ENCODE measurements around the gene CLEC1A. TPM values are rescaled to one million over a fixed set of nuclear protein-coding genes. Genes with fewer than 3 reads are reported as not detected.
"Not testable (repeated sequence)": the region's sequence is repeated elsewhere in the genome, so short reads cannot be mapped to it uniquely, and the experiment has no call there.

CLEC1A gene
- total and polyA plus RNA-seq, 4 experiments from 2014 or later = not detected

DNA sequence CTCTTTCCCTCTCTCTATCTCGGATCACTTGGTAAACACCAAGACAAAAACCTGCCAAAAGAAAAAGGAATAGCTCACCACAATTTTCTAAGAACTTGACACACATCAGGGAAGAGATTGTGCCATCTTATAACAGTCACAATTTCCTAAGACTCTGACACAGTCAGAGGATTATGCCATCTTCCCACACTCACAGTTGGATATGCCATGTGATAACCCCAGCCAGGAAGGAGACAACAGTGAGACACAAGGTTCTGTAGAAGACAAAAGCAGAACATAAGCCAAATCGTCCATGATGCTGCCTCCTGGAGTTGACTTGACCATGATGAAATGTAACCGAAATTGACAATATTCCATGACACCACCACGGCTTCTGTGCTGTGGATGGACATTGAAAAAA is 71.1 kb downstream of the CLEC1A start:
- Histone ChIP-seq H3K27me3 (ENCODE audit: insufficient read depth, low read length) (no peaks in the 10 kb centered on the region), H3K4me3 (ENCODE audit: low read length in 2 of 2) (no peak overlapping the region), H3K4me1 (ENCODE audit: insufficient read depth, low read length) (no peaks in the 10 kb centered on the region), H3K27ac (ENCODE audit: low read depth, low read length) (no peak overlapping the region), H3K9me3 (ENCODE audit: control insufficient read depth in 1 of 2, low read length in 2 of 2) (no peaks in the 10 kb centered on the region), H3K36me3 (ENCODE audit: insufficient read depth, low read length) (no peaks in the 10 kb centered on the region)
- no peak overlapping the region for H3K4me3 Mint-ChIP-seq
- intact Hi-C loops (cut with micrococcal nuclease) = no loop called here
- no peaks in the 10 kb centered on the region for H3K4me1 Mint-ChIP-seq
- ChIA-PET CTCF (ENCODE audit: partially characterized antibody) (no interaction called here), POLR2A (ENCODE audit: partially characterized antibody) (no interaction called here)
- no peak overlapping the region for H3K27ac Mint-ChIP-seq
- no peak for DNase-seq
- no peaks in the 10 kb centered on the region for H3K36me3 Mint-ChIP-seq
- peaks cover 4 to 10% of the 10 kb centered on the region in 2 donors for H3K27me3 Mint-ChIP-seq
- no peaks in the 10 kb centered on the region for H3K9me3 Mint-ChIP-seq

DNA sequence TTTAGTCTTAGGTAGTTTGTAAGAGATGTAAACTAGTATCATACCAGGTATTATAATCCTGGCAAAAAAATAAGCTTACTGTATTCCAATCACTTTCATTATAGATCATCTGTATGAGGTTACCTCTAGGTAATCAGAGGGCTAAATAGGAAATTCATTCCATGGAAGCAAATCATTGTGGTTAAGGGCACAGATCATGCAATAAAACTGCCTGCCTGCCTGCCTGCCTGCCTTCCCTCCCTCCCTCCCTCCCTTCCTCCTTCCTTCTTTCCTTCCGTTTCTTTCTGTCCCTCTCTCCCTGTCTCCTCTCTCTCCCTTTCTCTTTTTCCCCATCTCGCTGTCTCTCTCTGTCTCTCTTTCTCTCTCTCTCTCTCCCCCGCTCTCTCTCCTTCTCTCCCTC is 71.5 kb downstream of the CLEC1A start:
- POLR2A ChIA-PET (ENCODE audit: partially characterized antibody) = no interaction called here
- Histone ChIP-seq H3K9me3 (ENCODE audit: control insufficient read depth in 1 of 2, low read length in 2 of 2) (no peaks in the 10 kb centered on the region), H3K4me3 (ENCODE audit: low read length in 2 of 2) (no peak overlapping the region), H3K27me3 (ENCODE audit: insufficient read depth, low read length) (no peaks in the 10 kb centered on the region), H3K36me3 (ENCODE audit: insufficient read depth, low read length) (no peaks in the 10 kb centered on the region), H3K4me1 (ENCODE audit: insufficient read depth, low read length) (no peaks in the 10 kb centered on the region), H3K27ac (ENCODE audit: low read depth, low read length) (no peak overlapping the region)
- H3K4me1 Mint-ChIP-seq = no peaks in the 10 kb centered on the region
- H3K27me3 Mint-ChIP-seq = peaks cover 2 to 10% of the 10 kb centered on the region in 2 donors
- H3K9me3 Mint-ChIP-seq = no peaks in the 10 kb centered on the region
- intact Hi-C loops (cut with micrococcal nuclease) = no loop called here
- DNase-seq = no peak
- CTCF ChIA-PET (ENCODE audit: partially characterized antibody) = no interaction called here
- no peak overlapping the region for H3K4me3 Mint-ChIP-seq
- H3K36me3 Mint-ChIP-seq = no peaks in the 10 kb centered on the region
- H3K27ac Mint-ChIP-seq = no peak overlapping the region

DNA sequence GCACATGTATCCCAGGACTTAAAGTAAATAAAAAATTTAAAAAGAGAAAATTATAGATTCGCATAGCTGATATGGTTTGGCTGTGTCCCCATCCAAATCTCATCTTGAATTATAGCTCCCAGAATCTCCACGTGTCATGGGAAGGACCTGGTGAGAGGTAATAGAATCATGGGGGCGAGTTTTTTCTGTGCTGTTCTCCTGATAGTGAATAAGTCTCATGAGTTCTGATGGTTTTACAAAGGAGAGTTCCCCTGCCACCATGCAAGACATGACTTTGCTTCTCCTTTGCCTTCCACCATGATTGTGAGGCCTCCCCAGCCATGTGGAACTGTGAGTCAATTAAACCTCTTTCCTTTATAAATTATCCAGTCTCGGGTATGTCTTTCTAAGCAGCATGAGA is 72.1 kb downstream of the CLEC1A start:
- H3K36me3 ChIP-seq (ENCODE audit: insufficient read depth, low read length); H3K27me3 ChIP-seq (ENCODE audit: insufficient read depth, low read length); H3K27me3 Mint-ChIP-seq; H3K9me3 ChIP-seq (ENCODE audit: control insufficient read depth in 1 of 2, low read length in 2 of 2); H3K4me3 Mint-ChIP-seq; DNase-seq; H3K9me3 Mint-ChIP-seq; H3K4me3 ChIP-seq (ENCODE audit: low read length in 2 of 2); H3K27ac Mint-ChIP-seq; POLR2A ChIA-PET (ENCODE audit: partially characterized antibody); intact Hi-C loops (cut with micrococcal nuclease); H3K4me1 ChIP-seq (ENCODE audit: insufficient read depth, low read length); H3K27ac ChIP-seq (ENCODE audit: low read depth, low read length); H3K36me3 Mint-ChIP-seq; H3K4me1 Mint-ChIP-seq; CTCF ChIA-PET (ENCODE audit: partially characterized antibody): not testable (repeated sequence)

DNA sequence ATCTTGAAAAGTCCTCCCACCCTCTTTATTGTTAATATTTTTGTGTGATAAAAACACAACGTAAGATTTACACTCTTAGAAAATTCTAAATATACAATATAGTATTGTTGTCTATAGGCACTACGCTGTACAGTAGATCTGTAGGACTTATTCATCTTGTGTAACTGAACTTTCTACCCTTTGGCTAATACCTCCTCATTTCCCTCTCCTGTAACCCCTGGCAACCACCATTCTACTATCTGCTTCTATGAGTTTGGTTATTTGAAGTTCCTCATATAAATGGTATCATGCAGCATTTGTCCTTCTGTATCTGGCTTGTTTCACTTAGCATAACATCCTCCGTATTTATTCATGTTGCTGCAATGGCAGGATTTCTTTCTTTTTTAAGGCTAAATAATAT is 73.5 kb downstream of the CLEC1A start:
- H3K36me3 ChIP-seq (ENCODE audit: insufficient read depth, low read length) = no peaks in the 10 kb centered on the region
- Mint-ChIP-seq H3K27me3 (peaks cover 2 to 8% of the 10 kb centered on the region in 2 donors), H3K9me3 (peaks cover 0 to 2% (median 0%) of the 10 kb centered on the region in 8 donors), H3K4me1 (no peaks in the 10 kb centered on the region), H3K36me3 (no peaks in the 10 kb centered on the region), H3K27ac (no peak overlapping the region), H3K4me3 (no peak overlapping the region)
- CTCF ChIA-PET (ENCODE audit: partially characterized antibody) = interaction anchor here (0.9 kb wide), 1 partner anchor 14 kb away, joined by 3 read pairs; no protein-coding TSS in a partner anchor
- intact Hi-C loops (cut with micrococcal nuclease) = no loop called here
- no peaks in the 10 kb centered on the region for H3K27me3 ChIP-seq (ENCODE audit: insufficient read depth, low read length)
- H3K4me3 ChIP-seq (ENCODE audit: low read length in 2 of 2) = no peak overlapping the region
- no peaks in the 10 kb centered on the region for H3K9me3 ChIP-seq (ENCODE audit: control insufficient read depth in 1 of 2, low read length in 2 of 2)
- H3K4me1 ChIP-seq (ENCODE audit: insufficient read depth, low read length) = no peaks in the 10 kb centered on the region
- DNase-seq = no peak
- POLR2A ChIA-PET (ENCODE audit: partially characterized antibody) = no interaction called here
- H3K27ac ChIP-seq (ENCODE audit: low read depth, low read length) = no peak overlapping the region

DNA sequence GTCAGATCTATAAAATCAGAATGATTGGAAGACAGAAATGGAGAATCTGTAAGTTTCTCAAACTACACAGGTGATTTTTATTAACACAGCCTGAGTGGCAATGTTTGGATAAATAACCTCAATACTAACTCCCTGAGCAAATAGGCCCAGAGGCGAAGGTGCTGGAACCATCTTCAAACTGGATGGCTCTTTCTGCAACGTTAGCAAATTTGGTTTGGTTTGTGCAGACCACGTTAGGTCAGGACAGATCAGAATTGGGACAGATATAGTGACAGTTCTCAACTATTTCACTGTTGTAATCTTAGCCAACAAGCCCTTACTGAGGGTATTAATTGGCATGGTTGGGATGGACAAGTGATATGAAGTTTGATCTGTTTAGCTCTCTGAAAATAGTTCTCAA is 77.4 kb downstream of the CLEC1A start:
- ChIA-PET POLR2A (ENCODE audit: partially characterized antibody) (no interaction called here), CTCF (ENCODE audit: partially characterized antibody) (interaction anchor here (0.6 kb wide), 1 partner anchor 11 kb away, joined by 3 read pairs; the partner anchor contains the start of gene CLEC12B)
- no peaks in the 10 kb centered on the region for H3K36me3 ChIP-seq (ENCODE audit: insufficient read depth, low read length)
- no peak overlapping the region for H3K4me3 ChIP-seq (ENCODE audit: low read length in 2 of 2)
- no peak overlapping the region for H3K27ac Mint-ChIP-seq
- H3K4me1 Mint-ChIP-seq = no peaks in the 10 kb centered on the region
- H3K9me3 ChIP-seq (ENCODE audit: control insufficient read depth in 1 of 2, low read length in 2 of 2) = no peaks in the 10 kb centered on the region
- H3K27me3 Mint-ChIP-seq = peaks cover 2 to 8% of the 10 kb centered on the region in 2 donors
- H3K9me3 Mint-ChIP-seq = peaks cover 0 to 2% (median 0%) of the 10 kb centered on the region in 8 donors
- intact Hi-C loops (cut with micrococcal nuclease) = no loop called here
- no peaks in the 10 kb centered on the region for H3K4me1 ChIP-seq (ENCODE audit: insufficient read depth, low read length)
- H3K36me3 Mint-ChIP-seq = no peaks in the 10 kb centered on the region
- no peak overlapping the region for H3K27ac ChIP-seq (ENCODE audit: low read depth, low read length)
- no peak for DNase-seq
- H3K4me3 Mint-ChIP-seq = no peak overlapping the region
- no peaks in the 10 kb centered on the region for H3K27me3 ChIP-seq (ENCODE audit: insufficient read depth, low read length)

Other genes with a start within 250 kb of the CLEC1A start
- 10 to 100 TPM; 72.5 to 74.6 TPM for gene CLEC2B, start 229.6 kb downstream of the CLEC1A start, total RNA-seq
- 10 to 100 TPM; 42.2 to 79.8 TPM for gene CLEC2B, start 229.6 kb downstream of the CLEC1A start, polyA plus RNA-seq
- gene KLRF2, start 217.5 kb downstream of the CLEC1A start, total RNA-seq = not detected
- not detected for gene KLRF2, start 217.5 kb downstream of the CLEC1A start, polyA plus RNA-seq
- gene CLEC2A, start 166.6 kb downstream of the CLEC1A start, total RNA-seq = not detected
- not detected for gene CLEC2A, start 166.6 kb downstream of the CLEC1A start, polyA plus RNA-seq
- gene CLEC12A, start 127.6 kb downstream of the CLEC1A start, total RNA-seq = under 1 TPM in 1 of 2 experiments, not detected in 1; 0.22 TPM
- not detected for gene CLEC12A, start 127.6 kb downstream of the CLEC1A start, polyA plus RNA-seq
- not detected for gene CLEC1B, start 99.9 kb downstream of the CLEC1A start, total RNA-seq
- gene CLEC1B, start 99.9 kb downstream of the CLEC1A start, polyA plus RNA-seq = not detected
- gene CLEC12B, start 88.4 kb downstream of the CLEC1A start, total RNA-seq = not detected
- not detected for gene CLEC12B, start 88.4 kb downstream of the CLEC1A start, polyA plus RNA-seq
- gene CLEC9A, start 68.3 kb downstream of the CLEC1A start, total RNA-seq = not detected
- not detected for gene CLEC9A, start 68.3 kb downstream of the CLEC1A start, polyA plus RNA-seq
- gene CLEC7A, start 31.2 kb upstream of the CLEC1A start, total RNA-seq = 1 to 10 TPM in 1 of 2 experiments, under 1 TPM in 1; 0.89 to 1.3 TPM
- gene CLEC7A, start 31.2 kb upstream of the CLEC1A start, polyA plus RNA-seq = under 1 TPM in 1 of 2 donors, not detected in 1; 0.46 TPM
- gene OLR1, start 73.1 kb upstream of the CLEC1A start, total RNA-seq = under 1 TPM in 1 of 2 experiments, not detected in 1; 0.42 TPM
- not detected for gene OLR1, start 73.1 kb upstream of the CLEC1A start, polyA plus RNA-seq
- gene TMEM52B, start 80.0 kb upstream of the CLEC1A start, total RNA-seq = not detected
- not detected for gene TMEM52B, start 80.0 kb upstream of the CLEC1A start, polyA plus RNA-seq
- 10 to 100 TPM; 35.3 to 36.3 TPM for gene GABARAPL1, start 113.9 kb upstream of the CLEC1A start, total RNA-seq
- 10 to 100 TPM; 12.8 to 16.2 TPM for gene GABARAPL1, start 113.9 kb upstream of the CLEC1A start, polyA plus RNA-seq
- under 1 TPM; 0.64 to 0.79 TPM for gene KLRD1, start 208.9 kb upstream of the CLEC1A start, total RNA-seq
- gene KLRD1, start 208.9 kb upstream of the CLEC1A start, polyA plus RNA-seq = 1 to 10 TPM in 1 of 2 donors, under 1 TPM in 1; 0.50 to 2.6 TPM

All from CD4-positive, alpha-beta memory T cell (primary cell).